ENCODE data around the gene NARF.
A peak's percentile ranks its signal among the peaks of the same experiment; 100 is the strongest.

Gene NARF

DNA sequence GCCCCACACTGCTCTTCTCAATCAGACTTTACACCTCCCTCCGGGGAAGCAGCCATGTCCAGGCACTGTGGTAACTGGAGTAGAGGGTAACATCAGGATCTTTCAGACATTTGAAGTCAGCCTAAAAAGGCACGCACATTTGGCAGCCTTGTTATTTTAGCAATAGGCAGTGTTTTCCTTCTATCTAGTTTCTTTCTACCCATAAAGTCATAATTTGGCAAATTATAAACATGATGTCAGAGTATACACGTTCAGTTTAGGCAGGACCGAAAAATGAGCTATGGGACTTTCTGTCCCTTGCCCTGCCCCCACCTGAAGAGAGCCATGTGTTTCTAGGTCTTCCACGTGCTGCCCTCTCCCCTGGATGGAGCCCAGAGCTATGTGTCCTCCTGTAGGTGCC is 21.1 kb downstream of the NARF start:
- DNase-seq: no peak

DNA sequence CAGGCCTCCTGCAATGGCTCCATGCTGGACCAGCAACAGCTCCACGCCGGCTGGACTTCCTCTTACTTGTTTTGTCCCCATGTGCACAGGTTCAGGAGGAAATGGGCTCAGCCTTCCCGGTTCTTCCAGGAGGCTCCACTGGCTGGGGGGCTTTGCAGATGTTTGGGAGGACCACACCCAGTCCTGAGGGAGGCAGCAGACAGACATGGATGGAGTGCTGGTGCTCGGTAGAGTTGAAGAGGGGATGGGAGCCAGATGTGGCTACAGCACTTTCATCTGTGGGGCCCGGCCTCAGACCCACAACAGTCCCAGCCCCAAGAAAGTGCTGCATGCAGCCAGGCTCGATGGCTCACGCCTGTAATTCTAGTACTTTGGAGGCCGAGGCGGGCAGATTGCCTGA is 21.8 kb downstream of the NARF start:
- no peak for DNase-seq

DNA sequence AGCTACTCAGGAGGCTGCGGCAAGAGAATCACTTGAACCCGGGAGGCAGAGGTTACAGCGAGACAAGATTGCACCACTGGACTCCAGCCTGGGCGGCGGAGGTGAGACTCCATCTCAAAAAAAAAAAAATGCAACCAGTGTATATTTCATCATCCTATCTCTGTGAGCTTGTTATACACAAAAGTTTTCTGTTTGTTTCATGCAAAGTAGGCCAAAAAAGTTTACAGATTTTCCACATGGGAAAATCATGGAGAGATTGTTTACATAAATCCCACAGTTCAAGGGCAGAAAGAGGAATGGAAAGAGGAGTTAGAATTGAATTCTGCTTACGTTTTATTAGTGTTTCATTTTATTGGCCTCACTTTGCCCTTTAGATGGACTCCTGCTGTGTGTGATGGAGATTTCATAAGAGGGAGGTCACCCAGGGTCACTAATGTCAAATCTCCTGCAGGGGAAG is 24.7 kb downstream of the NARF start:
- DNase-seq: no peak

GRCh38 chr17:82483836-82484235 is 25.3 kb downstream of the NARF start:
- DNase-seq: no peak

DNA sequence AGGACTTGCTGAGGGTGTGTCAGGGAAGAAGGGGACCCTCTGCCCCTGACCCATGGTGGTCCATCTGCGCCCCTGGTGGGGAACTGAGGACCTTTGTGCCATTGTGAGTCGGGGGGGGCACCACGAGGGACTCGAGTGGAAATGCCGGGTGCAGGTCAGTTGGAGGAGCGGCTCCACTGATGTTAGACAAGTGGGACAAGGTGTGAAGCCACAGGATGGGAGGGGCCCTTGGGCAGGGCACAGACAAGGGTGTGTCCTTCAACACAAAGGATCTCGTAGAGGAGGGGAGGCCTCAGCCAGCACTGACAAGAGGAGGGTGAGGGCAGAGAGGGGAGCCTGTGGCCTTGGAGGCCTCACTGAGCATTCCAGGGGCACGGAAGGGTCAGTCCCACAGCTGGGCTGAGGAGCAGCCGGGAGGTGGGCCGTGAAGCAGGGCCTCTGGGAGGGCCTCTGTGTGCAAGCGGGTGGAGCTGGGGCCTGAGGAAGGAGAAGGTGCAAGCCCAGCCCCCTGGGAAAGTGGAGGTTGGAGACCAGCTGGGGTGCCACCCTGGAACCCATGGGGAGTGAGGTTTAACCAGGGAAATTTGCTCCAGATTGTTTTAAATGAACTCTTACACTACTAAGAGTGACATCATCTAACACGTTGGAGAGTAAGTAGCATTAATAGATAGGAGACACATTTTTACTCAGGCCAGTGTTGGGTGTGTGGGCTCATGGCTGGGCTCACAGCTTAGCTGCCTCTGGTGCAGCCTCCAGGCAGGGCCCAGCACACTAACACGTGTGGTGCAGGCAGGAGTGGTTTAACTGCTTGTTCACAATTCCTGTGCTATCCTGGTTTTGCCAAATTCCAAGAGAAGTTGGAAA is 27.9 kb downstream of the NARF start:
- DNase-seq: no peak

- DNase-seq: no peak
Measured at GRCh38 chr17:82487910-82488309, 29.4 kb downstream of the NARF start.

- no peak for DNase-seq
Measured at GRCh38 chr17:82489117-82489516, 30.6 kb downstream of the NARF start.

GRCh38 chr17:82489851-82490511 is 31.4 kb downstream of the NARF start:
- DNase-seq: no peak

DNA sequence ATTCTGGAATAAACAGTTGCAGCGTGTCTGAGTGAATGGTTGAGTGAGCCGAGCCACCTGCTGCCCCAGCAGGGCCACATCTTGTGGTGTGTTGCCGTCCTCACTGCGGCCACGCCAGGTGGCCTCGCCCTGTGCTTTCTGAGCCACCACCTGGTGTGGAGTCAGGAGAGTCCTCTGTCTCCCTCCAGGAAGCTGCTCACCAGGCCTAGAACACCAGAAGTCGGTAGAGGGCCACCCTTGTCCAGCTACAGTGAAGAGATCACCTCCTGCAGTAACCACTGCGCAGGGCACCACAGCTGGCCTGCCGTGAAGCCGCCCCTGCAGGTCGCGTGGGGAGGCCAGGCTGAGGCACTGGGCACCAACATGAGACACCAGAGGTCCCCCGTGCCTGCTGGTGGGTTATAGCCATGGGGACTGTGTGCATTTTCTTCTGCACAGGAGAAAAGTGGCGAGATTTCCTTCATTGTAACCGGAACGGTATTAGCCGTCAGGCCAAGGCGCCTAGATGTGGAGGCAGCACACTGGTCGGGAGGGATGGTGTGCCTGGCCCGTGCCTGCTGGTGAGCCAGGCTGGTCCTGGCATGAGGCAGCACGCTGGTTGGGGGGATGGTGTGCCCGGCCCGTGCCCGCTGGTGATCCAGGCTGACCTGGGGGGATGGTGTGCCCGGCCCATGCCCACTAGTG is 32.1 kb downstream of the NARF start:
- DNase-seq: no peak

DNA sequence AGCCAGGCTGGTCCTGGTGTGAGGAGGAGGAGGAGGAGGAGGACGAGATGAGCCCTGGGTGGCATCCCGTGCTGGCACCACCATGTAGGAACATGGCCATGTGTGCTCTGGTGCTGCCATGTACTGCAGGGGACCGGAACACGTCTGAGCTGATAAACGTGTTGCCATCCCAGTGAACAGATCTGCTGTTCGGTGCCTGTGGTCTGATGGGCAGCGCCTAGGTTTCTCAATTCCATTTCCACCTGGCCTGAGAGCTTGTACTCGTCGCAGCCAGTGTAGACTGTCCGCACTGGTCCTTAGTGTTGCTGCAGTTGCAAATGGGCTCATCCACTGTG is 32.6 kb downstream of the NARF start:
- DNase-seq: no peak

- DNase-seq: no peak
Measured at GRCh38 chr17:82491533-82491932, 33.0 kb downstream of the NARF start.

DNA sequence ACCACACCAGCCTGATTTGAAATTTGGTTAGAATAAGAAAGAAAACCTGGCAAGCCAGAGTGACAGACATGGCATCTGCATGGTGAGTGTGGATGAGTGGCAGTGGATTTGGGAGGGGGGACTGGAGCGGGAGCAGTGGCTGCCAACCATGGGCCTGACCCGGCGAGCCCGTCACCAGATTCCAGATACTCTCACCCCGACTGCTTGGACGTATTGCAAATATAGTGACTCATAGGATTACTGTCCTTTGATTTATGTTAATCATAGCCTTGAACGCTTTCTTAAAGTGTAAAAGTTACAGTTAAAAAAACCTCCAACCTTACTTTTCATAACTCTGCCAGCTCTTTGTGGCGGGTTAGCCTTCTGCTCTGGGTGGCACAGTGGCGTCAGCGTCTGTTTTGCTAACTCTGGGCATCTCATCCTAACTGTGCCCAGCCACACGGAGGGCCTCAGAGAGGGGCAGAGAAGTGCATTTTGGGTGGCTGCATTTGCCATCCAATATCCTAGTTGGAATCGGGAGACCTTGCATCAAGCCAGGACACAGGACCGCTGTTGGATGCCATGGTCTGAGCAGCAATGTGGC is 34.2 kb downstream of the NARF start:
- no peak for DNase-seq

DNA sequence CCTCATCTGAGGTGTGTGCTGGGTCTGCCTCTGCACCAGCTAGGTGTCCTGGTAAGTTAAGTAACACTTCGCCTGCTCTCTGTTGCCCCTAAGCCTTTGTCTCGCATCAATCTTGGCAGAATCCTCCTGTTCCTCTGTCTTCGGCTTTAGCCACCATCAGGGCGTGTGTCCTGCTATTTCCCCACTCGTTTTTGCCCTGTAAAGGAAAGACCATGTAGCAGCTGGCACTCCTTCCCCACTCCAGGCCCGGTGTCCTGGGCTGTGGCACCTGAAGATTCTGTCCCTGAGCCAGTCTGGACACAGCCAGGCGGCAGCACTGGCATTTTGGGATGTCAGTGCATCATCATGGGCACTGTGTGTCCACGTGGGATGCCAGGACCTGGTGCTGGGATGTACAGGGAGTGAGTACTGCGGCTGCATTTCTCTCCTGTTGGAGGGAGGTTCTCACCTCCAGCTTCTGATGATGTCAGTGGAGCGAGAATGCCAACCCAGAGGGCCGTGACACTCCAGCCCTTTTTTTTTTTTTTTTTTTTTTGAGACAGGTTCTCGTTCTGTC is 34.8 kb downstream of the NARF start:
- no peak for DNase-seq

GRCh38 chr17:82494236-82495055 is 35.9 kb downstream of the NARF start:
- DNase-seq: peak; percentile 86

GRCh38 chr17:82495844-82496528 is 37.4 kb downstream of the NARF start:
- no peak for DNase-seq

DNA sequence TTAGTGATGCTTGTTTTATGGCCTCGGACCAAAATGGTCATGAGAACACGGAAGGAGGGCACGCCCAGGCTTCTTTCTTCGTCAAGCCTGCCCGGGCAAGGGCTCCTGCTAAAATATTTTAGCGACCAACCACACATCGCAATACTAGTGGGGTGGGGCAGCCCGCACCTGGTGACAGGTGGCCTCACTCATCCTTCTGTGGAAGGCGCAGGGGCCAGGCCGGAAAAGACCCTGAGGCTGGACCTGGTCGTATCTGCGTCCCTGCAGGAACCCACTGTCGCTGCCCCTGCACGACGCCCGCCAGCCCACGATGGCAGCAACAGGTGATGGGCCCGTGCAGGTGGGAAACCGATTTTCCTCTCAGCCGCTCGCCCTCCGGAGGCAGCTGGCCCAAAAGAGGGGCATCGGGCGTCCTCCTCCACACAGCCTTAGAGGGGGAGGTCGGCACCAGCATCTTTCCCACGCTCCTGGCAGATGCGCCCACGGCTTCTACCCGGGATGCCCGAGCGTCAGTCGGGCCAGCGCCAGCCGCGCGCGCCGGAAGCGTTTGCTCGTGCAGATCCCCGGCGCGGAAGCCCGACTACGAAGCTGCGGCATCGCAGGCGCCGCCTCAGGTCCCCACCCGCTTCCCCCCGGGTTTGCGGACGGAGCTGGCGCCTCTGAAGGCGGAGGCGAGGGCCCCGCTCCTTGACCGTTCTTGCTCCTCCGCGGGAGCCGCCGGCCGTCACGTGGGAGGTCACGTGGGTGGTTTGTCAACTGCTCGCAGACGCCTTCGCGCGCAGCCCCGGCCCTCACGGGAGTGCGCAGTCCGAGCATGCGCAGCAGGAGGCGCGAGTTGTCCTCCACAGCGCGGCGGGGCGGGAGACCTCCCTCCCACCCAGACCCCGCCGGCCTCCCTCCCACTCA is 38.2 kb downstream of the NARF start:
- DNase-seq: peak; percentile 95

- DNase-seq: no peak
Measured at GRCh38 chr17:82497483-82498405, 39.2 kb downstream of the NARF start.

DNA sequence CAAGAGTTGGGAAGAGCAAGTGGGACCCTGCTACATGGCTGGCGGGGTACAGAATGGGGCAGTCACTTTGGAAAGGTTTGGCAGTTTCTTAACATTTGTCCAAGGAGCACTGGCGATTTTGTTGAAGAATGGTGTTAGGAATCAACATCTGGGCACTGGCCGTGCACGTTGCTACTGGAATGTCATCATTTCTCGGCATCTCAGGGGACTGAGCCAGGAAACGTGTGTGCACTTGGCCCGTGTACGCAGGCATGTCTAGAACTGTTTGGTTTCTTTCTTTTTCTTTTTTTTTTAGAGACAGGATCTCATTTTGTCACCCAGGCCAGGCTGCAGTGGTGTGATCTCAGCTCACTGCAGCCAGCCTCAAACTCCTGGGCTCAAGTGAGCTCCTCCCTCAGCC is 43.7 kb downstream of the NARF start:
- DNase-seq: no peak

DNA sequence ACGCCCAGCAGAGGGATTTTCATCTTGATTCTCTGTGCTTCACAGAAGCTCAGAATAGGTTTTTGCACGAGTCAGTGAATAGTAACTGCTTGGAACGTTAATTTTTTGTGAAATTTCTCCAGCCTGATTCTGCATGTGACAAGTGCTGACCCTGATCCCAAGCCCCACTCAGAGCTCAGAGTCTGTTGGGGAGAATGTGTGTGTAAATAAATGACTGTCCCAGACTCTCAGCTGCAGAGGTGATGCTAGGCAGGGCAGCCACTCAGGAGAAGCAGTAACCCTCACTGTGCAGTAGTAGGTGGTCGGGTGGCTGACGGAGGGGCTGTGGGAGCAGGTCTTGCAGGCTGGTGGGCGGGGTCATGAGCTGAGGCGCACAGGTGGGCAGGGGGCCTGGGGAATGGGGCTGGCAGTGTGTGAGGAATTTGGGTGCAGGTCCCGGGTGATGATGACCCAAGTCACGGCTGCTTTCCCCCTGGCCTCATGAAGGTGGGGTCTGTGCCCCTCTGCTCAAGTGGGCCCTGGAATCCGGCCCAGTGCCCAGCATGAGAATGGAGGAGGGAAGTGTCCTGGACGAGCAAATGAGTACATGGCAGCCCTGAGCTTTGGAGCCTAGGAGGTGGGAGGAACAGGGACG is 44.7 kb downstream of the NARF start:
- no peak for DNase-seq
